ENCODE data around the gene DNAH3.
A peak's percentile ranks its signal among the peaks of the same experiment; 100 is the strongest.
"Not testable (repeated sequence)": the region's sequence is repeated elsewhere in the genome, so short reads cannot be mapped to it uniquely, and the experiment has no call there.

The DNAH3 gene

DNA sequence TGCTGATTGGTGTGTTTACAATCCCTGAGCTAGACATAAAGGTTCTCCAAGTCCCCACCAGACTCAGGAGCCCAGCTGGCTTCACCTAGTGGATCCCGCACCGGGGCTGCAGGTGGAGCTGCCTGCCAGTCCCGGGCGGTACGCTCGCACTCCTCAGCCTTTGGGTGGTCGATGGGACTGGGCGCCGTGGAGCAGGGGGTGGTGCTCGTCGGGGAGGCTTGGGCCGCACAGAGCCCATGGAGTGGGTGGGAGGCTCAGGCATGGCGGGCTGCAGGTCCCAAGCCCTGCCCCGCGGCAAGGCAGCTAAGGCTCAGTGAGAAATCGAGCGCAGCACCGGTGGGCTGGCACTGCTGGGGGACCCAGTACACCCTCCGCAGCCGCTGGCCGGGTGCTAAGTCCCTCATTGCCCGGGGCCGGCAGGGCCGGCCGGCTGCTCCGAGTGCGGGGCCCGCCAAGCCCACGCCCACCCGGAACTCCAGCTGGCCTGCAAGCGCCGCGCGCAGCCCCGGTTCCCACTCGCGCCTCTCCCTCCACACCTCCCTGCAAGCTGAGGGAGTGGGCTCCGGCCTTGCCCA lies 161.1 kb downstream of the DNAH3 start:
- DNase-seq = not testable (repeated sequence)

DNA sequence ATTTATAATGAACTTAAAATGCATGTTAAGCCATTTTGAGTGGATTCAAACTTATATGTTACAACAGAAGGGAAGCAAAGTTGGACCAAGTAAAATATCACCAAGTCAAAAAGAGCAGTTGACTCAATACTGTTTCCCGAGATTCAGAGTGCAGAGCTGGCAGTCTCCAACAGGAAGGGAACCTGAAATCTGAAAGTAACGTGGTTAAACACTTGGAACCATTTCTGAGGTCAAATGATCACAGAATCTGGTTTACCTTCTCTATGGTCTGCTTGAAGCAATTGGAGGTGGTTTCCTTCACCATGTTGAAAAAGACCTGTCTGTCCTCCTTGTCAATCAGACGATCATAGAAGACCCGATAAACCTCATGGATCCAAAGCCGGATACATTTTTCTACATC lies 163.6 kb downstream of the DNAH3 start:
- DNase-seq = no peak

GRCh38 chr16:20984019-20984418 lies 166.6 kb downstream of the DNAH3 start:
- DNase-seq = no peak

GRCh38 chr16:20976576-20976975 lies 174.1 kb downstream of the DNAH3 start:
- DNase-seq = no peak

- DNase-seq = not testable (repeated sequence)
Measured at GRCh38 chr16:20973201-20973600, 177.4 kb downstream of the DNAH3 start.

- DNase-seq = no peak
Measured at GRCh38 chr16:20971401-20971800, 179.2 kb downstream of the DNAH3 start.

DNA sequence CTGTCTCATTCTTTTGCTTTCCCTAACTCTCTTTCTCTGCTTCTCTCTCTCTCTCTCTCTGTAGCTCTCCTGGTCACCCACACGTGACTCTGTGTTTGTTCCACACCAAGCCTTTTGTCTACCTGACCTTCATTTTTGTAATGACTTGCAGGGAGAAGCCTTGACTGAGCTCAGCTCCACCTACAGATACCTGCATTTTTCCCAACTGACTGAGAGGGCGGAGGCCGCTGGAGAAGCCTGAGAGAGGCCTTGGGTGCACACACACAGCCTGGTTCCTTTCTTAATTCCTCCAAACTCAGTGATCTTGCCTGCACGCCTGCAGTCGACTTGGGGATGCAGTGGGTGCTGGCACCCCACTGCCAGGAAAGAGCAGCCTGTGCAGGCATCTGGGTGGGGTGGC lies 181.3 kb downstream of the DNAH3 start:
- DNase-seq = no peak

DNA sequence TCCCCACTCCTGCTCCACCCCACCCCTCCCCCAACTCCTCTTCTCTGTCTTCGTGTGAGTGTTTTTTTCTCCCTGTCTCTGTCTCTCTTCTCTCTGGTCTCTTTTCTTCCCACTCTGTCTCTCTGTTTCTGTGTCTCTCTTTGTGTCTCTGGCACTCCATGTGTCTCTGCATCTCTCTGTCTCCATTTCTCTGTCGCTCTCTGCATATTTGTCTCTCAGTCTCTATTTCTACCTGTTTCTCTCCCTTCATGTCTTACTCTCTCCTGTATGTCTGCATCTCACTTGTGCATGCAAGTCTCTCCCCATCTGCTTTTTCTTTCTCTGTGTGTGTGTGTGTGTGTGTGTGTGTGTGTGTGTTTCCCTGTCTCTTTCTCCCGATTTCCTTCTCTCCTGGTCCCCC lies 181.9 kb downstream of the DNAH3 start:
- DNase-seq = no peak

DNA sequence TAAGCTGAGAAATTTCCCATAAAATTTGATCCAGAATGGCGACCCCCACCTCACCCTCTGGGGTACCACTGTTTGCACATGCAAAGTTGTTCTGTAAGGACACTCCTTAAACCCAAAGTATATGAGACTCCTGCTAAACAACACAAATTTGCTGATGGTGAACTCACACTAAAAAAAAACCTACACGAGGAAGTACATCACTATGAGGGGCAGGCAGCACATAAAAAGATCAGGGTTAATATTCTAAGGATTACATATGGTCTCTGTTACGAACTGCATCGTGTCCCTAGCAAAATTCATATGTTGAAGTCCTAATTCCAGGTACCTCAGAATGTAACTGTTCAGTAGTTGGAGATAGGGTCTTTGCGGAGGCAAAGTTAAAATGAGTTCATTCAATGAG lies 189.7 kb downstream of the DNAH3 start:
- DNase-seq = no peak

GRCh38 chr16:20957153-20957552 lies 193.5 kb downstream of the DNAH3 start:
- no peak for DNase-seq

- no peak for DNase-seq
Measured at GRCh38 chr16:20956319-20956718, 194.3 kb downstream of the DNAH3 start.

DNA sequence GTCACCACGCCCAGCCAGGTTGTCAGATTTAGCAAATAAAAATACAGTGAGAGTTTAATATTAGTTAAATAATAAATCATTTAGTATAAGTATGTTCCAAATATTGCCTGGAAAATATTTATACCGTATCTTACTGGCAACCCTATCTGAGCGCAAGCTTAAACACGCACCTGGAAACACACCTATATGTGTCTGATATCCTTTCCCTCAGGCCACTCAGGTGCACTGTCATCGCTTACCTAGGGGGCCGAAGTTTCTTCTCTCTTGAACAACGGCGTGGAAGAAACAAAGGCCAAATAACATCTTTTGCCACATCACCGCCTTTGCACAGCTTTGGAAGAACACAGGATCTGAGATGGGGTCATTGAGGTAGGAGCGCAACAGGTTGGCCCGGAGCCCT lies 196.1 kb downstream of the DNAH3 start:
- no peak for DNase-seq

DNA sequence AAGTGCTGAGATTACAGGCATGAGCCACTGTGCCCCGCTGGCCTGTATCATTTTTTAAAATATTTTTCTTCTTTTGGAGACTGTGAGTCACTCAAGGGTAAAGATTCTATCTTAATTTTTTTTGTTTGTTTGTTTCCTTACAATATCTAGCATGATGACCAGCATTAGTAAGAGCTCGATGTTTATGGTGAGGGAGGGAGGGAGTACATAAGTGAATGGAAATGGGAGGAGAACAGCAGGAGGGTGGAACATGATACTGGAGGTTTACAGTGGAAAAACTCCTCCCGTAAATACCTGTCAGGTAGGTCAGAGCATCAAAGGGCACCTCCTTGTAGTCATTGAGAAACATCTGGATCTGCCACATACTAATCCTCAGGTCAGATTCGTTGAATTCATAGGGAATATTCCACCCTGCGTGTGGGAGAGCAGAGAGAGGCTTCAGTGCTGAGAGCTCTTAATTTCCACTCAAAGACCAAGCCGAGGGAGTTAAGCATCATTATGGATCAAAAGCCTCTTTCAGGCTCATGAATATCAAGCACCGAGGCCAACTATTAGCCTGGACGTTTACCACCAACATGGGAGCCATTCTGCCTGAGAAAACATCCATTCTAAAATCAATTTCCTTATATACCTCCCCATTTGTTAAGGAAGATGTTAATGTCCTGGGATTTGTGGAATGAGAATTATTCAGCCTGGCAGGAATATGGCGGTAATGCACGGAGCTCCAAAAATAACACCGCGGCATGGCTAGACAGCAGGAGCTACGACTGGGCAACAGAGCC lies 198.3 kb downstream of the DNAH3 start:
- DNase-seq = no peak

DNA sequence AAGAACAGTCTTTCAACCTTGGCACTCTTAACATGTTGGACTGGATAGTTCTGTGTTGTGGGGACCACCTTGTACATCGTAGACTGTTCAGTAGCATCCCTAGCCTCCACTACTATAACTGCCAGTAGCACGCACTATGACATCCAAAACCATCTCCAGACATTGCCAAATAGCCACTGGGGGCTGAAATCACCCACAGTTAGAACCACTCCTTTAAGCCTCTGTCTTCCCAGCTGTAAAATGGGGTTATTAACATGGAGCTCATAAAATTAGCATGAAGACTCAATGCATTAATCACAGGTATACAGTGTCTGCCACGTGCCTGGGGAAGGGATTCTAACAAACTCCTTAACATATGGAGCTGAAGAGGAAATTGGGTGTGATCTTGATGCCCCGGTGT lies 200.4 kb downstream of the DNAH3 start:
- no peak for DNase-seq

DNA sequence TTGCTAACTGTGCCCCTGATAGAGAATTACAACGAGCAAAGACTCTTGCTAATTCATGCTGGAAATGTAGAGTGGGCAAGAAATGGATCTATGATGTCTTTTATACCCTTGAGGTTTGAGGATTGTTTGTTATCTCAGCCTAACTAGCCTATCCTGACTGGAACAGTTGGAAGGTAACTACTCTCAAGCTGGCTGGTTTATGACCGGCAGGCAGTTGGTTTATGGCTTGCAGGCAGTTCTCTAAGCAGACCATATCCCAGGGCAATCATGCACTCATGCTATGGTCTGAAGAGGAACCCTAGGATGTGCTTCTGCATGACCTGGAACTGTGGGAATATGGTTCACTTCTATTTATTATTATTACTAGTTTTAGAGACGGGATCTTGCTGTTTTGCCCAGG lies 201.0 kb downstream of the DNAH3 start:
- DNase-seq = no peak

DNA sequence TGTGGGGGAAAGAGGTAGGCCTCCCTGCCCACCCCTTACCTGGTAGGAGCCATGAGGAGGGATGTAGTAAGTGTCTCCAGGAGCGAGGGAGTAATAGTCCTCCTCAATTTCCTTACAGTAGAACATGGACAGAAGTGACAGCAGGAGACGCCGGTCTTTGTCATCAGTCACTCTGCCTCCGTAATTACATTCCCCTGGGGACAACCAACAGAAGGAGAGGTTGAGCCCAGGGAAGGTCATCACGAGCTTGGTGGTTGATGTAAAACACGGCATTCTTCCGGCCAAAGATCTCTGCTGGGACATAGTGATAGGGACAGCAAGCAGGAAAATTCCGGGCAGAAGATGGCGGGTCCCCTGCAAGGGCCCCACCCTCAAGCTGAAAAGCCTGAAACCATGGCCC lies 202.2 kb downstream of the DNAH3 start:
- DNase-seq = peak; percentile 11

DNA sequence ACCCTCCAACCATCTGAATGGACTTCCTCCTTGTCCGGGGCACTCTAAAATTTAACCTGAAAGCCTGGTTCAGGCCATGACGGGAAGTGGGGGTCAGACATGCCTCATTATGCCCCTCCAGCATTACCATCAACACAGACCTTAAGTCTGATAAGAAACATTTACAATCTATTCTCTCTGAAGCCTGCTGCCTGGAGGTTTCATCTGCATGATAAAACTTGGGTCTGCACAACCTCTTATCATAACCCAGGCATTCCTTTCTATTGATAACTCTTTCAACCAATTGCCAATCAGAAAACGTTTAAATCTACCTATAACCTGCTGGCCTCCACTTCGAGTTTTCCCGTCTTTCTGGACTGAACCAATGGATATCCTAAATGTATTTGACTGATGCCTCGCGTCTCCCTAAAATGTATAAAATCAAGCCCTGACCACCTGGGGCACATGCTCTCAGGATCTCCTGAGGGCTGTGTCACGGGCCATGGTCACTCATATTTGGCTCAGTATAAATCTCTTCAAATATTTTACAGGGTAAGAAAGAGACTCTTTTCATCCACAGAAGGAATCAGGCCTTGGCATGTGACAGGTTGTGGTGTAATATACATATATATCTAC lies 204.5 kb downstream of the DNAH3 start:
- no peak for DNase-seq

- DNase-seq = not testable (repeated sequence)
Measured at GRCh38 chr16:20945575-20945875, 205.1 kb downstream of the DNAH3 start.

GRCh38 chr16:20944861-20945574 lies 205.6 kb downstream of the DNAH3 start:
- peak; percentile 51 for DNase-seq

- no peak for DNase-seq
Measured at GRCh38 chr16:20942256-20942655, 208.4 kb downstream of the DNAH3 start.

GRCh38 chr16:20941636-20941926 lies 209.1 kb downstream of the DNAH3 start:
- DNase-seq = no peak

DNA sequence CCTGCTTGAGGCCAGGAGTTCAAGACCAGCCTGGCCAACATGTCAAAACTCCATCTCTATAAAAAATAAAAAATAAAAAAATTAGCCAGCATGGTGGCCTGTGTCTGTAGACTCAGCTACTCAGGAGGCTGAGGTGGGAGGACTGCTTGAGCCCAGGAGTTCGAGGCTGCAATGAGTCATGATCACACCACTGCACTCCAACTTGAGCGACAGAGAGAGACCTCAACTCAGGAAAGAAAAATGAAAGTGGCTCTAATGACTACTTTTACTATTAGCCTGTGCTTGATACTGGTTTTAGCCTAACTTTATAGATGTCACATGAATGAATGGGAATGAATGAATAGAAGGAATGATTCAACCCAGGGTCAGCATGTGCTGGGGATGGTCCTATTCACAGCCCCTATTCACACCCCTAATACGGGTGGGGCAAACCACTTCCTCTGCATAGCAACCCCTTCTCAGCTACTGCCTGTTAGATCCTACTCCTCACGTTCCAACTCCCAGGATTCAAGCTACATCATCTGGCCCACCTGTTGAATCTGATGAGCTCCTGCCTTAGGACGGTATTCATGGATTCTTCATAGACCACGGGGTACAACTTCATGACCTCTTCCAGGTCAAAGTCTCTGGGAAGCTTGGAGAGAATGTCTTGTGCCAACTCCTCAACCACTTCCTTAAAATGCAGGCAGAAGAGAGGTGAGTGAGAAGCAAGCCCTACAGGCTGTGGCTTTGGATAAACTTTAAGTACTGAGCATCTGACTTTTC lies 209.6 kb downstream of the DNAH3 start:
- no peak for DNase-seq

DNA sequence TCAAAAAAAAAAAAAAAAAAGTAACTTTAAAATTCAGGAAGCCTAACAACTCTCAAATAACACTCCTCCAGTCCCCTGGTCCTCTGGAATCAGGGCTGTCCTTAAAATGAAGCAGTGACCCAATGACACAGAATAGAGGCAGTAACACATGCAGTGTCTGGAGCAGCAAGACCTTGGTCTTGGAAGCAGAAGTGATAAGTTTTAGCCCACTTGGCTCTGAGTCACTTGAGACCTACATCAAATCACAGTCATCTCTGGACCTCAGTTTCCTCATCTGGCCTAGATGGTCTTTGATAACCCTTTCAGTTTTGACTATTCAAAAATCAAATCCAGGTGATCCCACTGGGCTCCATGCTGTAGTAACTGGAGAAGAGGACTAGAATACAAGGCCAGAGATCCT lies 211.0 kb downstream of the DNAH3 start:
- DNase-seq = no peak

All from NCI-H69 (cell line).